GM21786 (cell line): Measurements from ENCODE around the gene GRAMD4.

Experiments used
- ATAC-seq: cut with Tn5 transposase; IDR thresholded peaks from one replicate; pipeline ENCODE4 v1.9.1; 2021; ENCODE audit not compliant: unreplicated experiment

The GRAMD4 gene

DNA sequence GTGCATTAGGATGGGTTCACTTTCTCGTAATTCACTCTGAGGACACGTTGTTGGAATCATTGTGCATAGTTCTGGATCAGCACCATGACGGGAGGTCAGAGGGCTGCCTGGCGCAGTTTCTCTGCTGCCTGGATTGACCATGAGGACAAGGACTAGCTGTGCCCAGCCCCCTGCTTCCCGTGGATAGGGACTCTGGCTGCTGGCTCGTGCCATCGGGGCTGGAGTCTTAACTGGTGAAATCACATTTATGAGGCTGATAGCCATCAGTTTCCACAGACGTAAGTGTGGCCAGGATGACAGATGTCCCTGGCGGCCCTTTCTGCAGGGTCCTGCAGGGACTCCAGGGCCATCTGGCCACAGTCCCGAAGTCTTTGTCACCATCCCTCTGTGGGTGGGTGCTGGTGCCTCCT is 24.1 kb upstream of the GRAMD4 start:
- ATAC-seq, result no peak

DNA sequence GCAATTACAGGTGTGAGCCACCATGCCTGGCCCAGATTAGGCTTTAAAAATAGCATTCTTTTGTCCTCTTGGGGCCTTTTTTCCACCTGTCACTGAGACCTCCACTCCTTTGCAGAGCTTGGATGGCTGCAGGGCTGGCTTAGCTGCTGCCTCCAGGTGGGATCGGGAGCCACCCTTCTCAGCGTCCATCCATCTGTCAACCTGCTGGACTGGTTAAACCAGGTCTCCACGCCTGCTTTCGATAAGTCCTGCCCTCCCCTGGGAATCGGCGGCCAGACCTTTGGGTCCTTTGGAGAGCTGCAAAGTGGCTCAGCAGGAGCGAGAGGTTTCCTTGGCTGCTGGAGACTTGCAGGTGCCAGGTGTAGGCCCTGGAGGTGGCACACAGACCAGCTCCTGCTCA is 23.4 kb upstream of the GRAMD4 start:
- ATAC-seq, result no peak

DNA sequence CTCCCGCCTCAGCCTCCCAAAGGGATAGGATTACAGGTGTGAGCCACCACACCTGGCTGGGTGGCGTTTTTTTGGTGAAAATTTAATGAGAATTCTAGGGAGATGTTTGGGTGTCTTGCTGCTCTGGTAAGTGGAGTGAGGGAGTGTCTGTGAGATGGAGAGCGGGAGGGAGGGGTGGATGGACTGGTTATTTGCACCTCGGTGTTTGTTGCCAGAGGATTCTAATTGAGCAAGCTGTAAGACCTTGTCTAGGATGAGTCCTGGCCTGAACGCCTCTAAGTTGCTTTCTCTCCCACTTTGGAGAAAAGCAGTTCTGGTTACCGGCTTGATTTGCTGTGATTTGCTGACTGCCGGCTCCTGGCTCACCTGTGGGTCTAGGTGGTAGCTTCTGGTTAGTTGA is 22.0 kb upstream of the GRAMD4 start:
- no peak for ATAC-seq

DNA sequence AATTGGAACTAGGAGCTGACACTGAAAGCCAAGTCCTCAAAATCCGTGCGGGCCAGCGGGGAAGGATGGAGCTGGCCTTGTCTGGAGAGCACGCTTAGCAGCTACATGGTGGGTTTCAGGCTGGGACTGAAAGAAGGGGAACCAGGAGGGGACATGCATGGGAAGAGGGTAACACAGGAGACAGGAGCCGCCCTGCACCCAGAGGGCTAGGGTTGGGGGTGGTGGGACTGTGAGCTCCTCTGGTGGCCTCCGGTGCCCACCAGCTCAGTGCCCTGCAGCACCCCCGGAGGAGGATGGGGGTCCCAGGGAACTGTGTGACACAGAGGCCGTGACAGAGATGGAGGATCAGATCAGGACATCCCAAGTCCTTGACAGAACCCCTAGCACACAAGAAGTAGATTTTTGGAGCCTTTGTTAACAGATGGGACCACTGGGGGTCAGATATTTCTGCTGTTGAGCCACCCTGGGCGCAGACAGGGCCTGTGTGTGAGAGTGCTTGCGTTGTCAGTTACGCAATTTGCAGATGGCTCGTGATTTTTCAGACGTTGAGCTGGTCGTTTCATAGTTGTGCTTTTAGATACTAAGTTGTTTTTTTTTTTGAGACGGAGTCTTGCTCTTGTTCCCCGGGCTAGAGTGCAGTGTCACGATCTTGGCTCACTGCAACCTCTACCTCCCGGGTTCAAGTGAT is 21.3 kb upstream of the GRAMD4 start:
- no peak for ATAC-seq

DNA sequence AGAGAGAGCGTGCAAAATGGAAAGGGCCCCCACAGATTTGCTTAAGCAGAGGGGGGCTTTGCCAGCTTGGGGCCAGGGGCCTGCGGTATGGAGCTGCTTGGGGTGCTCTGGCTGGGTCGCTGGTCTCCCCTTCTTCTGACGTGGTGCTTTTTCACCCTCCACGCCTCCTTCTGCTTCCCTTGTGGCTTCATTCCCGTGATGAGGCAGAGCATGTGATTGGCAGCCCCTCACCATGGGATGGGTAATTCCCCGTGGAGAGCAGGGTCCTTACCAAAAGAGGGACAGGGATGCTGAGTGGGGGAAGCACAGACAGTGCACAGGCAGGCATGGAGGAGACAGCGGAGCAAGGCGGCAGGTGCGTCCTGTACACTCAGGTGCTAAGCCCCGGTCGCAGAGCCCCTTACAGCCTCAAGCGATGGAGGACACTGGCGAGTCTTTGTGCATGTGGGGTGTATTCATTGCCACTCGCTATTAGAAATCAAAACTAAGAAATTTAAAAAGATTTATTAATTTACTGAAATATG is 19.9 kb upstream of the GRAMD4 start:
- no peak for ATAC-seq

DNA sequence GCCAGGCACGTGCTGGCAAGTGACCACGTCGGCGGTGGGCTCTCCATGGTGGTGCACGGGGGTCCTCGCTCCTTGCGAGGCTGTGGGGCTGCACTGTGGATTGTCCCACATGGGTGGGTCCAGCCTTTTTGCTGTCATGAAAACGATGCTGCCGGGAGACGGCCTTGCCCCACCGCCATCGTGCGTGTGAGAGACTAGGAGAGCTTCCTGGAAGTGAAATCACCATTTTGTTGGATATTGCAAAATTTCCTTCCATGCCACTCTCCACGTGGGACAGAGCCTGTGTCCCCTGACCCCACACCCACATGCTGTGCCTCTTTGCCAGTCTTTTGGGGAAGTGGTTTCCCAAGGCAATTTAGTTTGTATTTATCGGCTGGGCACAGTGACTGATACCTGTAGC is 18.2 kb upstream of the GRAMD4 start:
- no peak for ATAC-seq

DNA sequence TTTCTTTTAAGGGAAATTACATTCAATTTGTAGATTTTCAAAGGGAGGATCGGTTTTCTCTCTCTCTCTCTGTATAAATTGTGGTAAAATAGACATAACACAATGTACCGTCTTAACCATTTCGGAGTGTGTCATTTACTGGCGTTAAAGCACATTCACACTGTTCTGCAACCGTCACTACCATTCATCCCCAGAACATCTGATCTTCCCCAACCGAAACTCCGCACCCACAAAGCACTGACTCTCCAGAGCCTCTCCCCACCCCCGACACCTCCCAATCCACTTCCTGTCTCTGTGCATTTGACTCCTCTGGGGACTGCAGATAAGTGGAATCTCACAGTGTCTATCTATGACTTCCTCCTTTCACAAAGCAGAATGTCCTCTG is 15.9 kb upstream of the GRAMD4 start:
- ATAC-seq, result no peak

DNA sequence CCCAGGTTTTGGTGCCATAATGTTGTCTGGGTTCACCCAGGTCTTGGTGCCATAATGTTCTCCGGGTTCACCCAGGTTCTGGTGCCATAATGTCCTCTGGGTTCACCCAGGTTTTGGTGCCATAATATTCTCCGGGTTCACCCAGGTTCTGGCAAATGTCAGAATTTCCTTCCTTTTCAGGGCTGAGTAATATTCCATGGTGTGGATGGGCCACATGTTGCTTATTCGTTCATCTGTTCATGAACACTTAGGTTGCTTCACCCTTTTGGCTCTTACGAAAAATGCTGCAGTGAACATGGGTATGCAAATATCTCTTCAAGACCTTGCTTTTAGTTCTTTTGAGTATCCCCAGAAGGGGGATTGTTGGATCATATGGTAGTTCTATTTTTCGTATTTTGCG is 15.1 kb upstream of the GRAMD4 start:
- ATAC-seq, result no peak

DNA sequence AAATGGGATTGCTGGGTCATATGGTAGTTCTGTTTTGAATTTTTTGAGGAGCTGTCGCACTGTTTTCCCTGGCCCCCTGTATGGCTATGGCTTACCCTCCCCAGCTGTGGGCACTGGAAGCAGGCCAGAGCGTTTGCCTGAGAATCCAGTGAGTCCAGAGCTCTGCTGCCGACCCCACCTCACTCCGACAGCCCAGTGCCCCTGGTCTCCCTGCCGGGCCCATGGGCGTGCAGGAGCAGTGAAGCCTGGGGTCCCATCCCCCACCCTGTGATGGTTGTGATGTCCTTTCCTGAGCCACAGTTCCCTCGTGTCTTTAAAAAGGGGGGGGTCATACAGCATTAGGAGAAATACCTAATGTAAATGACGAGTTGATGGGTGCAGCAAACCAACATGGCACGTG is 13.3 kb upstream of the GRAMD4 start:
- ATAC-seq, result no peak

DNA sequence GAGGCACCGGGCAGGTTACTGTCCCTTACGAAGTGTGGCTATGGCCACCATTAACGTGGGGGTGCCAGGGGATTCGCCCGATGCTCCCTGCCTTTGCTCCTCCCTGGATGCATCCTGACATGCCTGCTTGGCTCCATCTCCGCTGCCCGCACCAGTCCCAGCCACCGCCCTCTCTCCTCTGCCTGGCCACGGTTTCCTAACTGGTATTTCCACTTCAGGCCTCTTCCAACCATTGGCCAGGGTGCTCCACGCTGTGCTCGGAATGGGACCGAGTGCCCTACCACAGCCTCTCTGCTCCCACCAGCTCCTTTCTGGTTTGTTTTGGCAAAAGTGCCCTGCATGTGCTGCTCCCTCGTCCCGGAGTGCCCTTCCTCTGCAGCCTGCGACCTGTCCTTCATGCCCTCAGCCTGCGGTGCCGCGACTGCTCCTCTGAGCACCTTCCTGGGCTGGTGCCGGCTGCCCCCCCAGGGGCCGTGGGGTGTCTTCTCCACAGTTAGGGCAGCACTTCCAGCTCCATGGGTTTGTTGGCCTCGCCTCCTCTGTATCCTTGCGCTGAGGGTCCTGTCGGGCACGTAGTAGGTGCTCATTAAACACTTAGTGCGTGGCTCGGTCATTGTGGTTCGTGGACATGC is 12.6 kb upstream of the GRAMD4 start:
- ATAC-seq, result no peak

DNA sequence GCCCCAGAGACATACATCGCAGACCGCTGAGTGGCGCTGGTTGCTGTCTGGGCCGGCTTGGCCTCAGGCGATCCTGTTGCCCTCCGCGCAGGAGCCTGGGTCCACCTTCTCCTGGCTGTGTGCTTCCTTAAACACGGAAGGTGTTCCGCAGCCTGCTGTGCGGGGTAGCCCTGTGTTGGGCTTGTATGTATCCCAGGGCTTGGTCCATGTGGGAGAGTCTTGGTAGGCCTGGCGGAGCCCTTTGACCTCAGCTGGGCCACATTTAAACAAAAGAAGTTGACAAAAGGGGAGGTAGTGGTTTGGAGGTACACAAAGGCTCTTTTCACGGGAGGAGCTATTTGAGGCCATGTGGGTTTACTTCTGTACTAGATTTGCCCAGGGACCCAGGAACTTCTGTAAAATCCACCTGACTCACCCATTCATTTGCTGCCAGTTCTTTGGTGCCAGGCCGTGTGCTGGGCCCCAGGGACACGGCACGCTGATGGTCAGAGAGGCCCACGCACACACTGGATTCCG is 11.0 kb upstream of the GRAMD4 start:
- ATAC-seq, result no peak

DNA sequence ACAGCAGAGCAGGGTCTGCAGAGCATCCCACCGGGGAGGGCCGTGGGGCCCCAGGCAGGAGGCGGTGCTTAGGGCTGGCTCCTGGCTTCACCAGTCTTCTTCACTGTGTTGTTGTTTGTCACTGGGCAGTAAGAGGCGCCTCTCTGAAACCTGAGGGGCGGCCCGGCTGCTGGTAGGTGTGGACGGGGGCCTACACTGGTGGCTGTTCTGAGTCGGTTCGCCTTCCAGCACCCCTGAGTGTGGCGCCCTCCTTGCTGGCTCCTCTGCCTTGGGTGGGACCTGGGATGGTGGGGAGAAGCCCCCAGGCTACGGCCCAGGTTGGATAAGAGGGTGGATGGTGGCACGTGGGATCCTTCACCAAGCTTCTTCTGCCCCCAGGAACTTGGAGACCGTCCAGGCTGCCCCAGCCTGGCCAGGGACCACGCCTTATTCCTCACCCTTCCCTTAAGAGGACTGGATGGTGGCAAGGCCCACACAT is 10.4 kb upstream of the GRAMD4 start:
- no peak for ATAC-seq

DNA sequence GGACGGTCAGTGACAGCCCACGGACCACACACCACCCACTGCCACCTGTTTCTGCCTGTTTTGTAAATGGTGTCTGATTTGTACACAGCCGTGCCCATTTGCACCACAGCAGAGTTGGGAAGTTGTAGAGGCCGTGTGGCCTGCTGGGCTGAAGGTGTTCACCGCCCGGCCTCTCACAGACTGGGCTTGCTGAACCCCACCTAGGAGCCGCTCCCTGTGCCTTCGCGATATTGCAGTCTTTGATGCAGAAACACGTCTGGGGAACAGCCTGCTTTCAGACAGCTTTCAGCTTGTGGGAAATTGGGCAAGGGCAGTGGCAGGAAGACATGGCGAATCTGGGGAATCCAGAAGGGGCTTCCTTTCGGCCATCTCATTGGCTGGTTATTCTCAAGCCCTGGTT is 9.8 kb upstream of the GRAMD4 start:
- ATAC-seq, result no peak

DNA sequence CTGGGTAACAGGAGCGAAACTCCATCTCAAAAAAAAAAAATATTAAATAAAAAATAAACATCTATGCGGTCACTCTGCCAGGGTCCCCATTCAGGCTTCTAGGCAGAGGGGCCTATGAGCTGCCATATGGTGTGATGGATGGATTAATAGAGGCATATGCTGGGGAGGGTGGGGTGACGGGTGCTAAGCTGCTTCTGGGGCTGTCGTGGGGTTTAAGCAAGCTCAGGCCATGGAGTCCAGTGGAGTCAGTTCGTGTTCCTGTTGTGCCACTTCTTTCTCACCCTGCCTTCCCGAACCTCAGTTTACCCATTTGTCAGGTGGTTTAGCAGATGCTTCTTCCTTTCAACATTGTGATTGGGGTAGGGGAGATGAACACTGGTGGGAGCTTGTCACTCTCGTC is 9.0 kb upstream of the GRAMD4 start:
- ATAC-seq, result no peak

DNA sequence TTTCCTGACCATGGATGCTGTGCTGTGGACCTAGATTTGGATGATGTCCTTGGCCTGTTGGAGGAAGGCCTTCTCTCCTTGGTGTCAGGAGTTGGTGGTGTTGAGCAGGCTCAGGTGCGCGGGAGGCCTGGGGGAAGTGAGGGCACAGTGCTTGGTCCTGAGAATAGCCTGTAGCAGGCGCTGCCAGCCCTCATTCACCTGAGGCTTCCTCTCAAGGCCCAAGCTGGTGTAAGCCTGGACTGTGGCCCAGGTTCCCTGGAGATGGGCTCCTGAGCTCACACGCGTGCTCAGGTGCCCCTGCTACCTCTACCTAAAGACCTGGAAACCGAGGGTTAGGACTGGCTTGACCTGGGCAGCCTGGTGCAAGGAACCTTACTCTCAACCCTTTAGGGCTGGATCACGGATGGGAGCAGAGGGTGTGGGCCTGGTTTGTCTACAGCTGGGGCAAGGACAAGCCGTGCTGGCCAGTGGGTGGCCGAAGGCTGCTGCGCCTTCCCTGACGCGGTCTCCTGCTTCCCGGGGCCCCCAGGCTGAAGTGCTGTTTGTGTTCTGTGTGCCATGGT is 7.8 kb upstream of the GRAMD4 start:
- ATAC-seq, result no peak

DNA sequence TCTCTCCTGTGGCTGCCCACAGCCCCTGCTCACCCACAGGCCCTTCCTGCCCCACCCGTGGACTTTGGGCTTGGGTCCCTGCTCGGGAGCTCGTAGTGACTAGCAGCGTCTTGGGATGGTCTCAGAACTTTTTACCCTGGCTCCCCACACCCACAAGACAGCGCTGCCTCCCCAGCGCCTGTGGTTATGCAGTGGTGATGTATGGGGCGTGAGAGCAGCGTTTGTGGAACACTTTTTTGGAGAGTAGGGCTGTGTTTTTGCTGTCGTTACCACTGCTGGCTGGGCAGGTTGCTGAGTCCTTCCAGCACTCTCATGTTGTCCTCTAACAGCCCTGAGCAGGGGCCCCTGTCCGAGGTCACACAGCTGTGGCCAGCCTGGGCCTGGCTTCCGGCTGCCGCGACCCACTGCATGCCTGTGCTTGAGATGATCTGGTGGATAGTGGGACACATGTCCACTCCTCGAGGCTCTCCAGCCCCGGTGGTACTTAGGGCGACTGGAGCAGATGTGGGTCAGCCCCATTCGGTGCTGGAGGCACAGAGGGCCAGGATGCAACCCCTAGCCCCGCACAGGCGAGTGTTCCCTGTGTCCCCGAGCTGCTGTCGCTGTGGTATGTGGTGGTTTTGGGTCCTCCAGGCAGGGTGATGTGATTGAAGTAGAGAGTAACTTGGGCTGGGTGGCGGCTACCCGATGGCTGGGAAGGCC is 7.1 kb upstream of the GRAMD4 start:
- ATAC-seq, result no peak

DNA sequence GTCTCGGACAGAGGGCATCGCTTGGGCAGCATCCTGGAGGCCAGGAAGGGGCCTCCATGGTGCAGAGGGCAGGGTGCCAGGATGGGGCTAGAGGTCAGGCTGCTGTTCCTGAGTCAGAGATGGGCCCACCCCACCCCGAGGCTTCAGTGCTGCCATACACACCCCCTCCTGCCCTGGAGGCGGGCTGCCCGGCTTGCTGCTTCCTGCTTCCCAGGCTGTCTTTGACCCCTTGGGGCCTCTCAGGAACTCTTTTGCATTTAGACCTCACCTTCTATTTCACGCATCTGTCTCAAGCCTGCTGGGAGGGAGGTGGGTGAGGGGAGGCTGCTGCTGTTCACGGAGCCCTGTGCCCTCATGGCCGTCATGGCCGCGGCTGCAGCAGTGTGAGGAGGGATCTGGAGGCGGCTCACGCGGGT is 6.6 kb upstream of the GRAMD4 start:
- no peak for ATAC-seq

DNA sequence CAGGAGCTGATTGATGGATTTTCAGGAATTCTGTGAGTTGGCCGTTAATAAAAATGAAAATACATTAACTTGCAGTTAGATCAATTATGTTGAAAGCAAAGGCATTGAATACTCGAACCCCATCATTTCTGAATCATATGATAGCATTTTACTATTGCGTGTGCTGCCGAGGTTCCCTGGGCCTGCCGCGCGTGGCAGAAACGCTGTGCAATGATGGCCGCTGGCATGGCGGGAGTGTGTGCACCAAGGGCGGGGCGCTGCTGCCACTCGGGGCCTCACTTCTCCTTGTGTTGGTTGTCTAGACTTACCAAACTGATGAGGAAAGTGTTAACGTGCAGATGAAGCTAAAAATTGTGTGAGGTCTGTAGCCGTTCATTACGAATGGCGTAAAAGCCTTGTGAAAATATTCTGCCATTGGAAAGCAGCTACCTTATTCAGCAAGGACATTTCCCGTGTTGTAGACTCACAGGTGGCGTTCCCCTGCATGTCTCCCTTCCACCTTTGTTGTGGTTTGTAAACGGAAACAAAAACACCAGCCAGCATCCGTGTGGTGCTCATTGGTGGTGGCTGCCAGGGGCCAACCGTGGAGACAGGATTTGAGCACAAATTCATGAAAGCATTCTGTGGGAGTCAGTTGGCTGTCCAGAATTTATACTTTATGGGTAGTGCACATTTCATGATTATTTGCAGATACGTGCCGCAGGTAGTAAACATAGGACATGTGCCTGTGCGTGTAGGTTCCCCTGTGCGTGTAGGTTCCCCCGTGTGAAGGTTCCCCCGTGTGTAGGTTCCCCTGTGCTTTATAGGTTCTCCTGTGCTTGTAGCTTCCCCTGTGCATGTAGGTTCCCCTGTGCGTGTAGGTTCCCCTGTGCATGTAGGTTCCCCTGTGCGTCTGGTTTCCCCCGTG is 5.9 kb upstream of the GRAMD4 start:
- peak; percentile 63 for ATAC-seq

DNA sequence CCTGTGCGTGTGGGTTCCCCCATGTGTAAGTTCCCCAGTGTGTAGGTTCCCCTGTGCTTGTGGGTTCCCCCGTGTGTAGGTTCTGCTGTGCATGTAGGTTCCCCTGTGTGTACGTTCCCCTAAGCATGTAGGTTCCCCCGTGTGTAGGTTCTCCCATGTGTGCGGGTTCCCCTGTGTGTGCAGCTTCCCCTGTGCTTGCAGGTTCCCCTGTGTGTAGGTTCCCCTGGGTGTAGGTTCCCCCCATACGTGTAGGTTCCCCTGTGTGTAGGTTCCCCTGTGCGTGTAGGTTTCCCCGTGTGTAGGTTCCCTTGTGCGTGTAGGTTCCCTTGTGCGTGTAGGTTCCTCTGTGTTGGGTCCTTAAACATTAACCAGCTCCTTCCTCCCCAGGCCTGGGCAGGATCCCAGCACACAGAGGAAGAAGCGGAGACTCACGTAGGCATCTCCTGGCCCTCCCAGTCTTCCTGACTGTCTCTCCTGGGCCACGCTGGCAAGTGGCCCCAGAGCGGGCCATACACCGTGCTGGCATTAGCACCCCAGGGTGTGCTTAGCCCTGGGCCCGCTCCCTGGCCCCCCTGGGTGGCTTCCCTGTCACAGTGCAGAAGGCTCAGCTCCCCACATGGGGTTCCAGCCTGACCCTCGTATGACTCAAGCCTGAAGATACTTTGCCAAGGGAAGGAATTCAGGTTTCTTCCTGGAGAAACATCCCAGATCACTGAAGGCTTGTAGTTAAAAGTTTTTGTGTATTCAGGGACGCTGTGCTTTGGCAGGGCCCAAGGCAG is 2.8 kb upstream of the GRAMD4 start:
- ATAC-seq, result no peak
